IPS DF 4.7 (cell line): ENCODE data around the gene EFCAB12.

Experiments used
- DNase-seq: peaks from one replicate; pipeline ENCODE4 v3.0.0-alpha.2; 2013; ENCODE audit warnings: low spot score; ENCODE audit errors: extremely low read depth

EFCAB12 gene

DNA sequence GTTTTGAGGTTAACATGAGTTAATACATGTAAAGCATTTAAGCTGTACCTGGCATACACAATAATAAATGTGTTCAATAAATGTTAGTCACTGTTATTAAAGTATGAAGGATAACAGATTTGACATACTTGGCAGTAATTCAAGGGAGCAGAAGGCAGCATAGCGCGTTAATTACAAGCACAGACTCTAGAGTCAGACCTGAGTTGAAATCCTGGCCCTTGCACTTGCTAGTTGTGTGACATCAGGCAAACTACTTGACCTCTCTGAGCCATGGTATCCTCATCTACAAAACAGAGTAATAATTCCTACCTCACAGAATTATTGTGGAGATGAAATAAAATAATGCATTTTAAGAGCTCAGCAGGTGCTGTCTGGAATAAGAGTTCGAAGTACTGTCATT is 17.0 kb upstream of the EFCAB12 start:
- DNase-seq = no peak

DNA sequence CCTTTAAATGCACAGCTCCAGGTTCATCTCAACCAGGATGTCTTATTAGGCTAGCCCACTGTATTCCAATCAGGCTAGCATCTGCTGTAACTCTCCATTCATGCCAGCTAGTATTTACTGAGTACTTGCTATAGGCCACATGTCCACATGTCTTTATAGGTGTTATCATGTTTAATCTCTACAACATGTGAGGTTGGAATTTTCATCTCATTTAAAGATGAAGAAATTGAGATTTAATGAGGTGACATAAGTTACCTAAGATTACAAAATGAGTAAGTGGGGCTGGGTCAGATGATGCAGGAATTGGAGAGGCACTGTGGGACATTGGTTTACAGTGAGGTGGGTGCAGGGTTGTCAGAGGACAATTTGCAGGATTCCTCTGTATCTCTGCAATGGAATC is 14.5 kb upstream of the EFCAB12 start:
- no peak for DNase-seq

DNA sequence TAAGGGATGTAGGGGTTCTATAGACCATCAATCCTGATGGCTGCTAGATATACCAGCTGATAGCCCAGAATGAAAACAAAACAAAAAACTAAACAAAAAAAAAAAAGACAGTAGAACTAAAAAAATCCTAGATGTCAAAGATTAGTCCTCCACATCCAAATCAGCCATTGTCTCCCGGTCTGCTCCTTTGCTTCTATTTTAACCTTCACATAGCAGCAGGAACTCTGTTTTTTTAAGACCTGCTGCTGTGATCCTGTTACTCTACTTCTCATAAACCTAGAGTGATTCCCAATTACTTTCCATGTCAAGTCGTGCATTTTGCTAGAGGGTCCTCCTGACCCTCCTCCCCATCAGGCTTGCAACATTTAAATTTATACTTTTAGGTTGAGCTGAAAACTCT is 14.1 kb upstream of the EFCAB12 start:
- DNase-seq = no peak

DNA sequence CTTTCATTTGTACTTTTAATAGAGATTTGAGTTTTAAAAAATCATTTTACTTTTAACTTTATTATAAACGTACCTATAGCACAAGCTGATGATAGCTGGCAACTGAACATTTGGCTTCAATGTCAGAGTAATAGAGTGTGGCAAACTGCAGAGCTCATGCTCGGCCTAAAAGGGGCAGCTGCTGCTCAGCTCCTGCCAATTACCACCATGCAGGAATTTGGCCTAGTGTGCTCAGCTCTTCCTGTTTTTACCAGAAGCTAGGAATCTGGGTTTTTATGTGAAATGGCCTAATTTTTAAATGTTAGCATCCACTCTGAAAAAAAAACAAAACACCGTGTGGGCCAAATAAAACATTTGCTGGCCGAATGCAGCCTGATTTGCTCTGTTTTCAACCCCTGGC is 13.3 kb upstream of the EFCAB12 start:
- no peak for DNase-seq

DNA sequence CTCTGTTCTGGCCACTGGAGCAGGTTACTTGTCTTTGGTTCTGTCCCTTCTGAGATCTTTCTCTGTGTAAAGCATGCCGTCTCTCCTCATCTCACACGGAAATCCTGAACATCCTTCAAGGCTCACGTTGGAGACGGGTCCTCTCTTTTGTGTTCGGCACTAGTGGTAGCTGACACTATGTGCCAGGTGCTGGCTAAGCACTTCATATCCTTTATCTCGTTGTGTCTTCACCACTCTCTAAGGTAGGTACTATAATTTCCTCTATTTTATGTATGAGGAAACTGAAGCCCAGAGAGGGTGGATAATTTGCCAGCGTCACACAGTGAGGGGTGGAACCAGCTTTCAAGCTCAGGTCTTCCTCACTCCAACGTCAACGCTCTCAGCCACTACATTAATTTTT is 12.8 kb upstream of the EFCAB12 start:
- no peak for DNase-seq

DNA sequence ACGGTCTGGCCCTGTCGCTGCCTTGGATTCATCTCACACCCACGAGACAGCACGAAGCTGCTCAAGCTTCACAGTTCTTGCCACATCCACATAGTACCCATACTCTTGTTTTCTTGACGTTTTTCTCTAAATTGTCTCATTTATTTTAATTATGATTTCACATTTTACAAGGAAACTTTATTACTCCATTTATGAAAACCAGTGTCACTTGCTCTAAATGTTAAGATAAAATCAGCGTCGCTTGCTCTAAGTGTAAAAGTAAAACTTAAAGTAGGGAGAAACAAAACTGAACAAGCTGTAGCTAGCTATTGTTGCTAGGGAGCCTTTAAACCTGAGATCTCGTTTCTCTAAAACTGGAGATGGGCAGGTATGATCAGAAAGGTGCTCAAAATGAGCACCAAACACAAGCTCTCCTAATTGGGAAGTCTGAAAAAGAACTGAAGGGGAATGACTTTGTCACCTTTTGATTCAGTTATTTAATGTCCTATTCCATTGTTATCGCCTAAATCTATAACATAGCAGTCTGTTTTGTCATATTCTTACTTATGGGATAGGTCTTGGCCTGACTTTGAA is 12.3 kb upstream of the EFCAB12 start:
- DNase-seq = no peak

DNA sequence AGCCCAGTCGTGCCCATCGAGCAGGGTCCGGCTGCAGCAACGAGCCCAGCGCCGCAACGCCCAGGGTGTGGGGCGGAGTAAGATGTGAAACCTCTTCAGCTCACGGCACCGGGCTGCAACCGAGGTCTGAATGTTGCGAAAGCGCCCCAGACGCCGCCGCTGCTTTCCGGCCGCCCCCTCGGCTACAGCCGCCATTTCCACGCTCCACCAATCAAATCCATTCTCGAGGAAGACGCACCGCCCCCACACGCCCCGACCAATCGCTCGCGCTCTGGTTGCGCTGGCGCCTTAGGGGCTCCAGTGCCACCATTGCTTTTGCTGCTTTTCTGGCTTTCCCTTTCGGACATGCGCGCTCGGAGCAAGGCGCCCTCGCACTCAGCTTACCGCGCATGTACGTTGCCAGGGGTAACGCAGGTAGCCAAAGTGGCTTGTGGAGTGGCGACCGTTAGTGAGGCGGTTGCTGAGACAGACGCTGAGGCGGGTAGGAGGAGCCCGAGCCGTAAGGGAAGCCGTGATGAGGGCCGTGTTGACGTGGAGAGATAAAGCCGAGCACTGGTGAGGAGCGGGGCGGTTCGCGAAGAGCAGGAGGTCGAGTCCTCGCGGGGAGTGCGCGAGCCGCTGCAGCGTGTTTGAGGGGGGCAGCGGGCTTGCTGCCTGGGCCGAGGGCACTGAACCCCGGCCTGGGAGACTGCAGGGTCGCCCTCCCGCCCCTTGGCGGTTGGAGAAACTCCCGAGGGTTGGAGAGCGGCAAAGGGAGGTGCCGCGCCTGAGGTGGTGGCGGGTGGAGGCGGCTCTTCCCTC is 11.6 kb upstream of the EFCAB12 start, which contains the start of the genes IFT122 and MBD4:
Gene IFT122 (plus strand): TSS at position 408 of the 801 bp plus-strand sequence. CDS start 107 bp downstream, at position 515.
Gene MBD4 (minus strand): TSS at position 132 of the 801 bp plus-strand sequence. CDS start 115 bp downstream, at position 17.
- DNase-seq = peak; percentile 92

DNA sequence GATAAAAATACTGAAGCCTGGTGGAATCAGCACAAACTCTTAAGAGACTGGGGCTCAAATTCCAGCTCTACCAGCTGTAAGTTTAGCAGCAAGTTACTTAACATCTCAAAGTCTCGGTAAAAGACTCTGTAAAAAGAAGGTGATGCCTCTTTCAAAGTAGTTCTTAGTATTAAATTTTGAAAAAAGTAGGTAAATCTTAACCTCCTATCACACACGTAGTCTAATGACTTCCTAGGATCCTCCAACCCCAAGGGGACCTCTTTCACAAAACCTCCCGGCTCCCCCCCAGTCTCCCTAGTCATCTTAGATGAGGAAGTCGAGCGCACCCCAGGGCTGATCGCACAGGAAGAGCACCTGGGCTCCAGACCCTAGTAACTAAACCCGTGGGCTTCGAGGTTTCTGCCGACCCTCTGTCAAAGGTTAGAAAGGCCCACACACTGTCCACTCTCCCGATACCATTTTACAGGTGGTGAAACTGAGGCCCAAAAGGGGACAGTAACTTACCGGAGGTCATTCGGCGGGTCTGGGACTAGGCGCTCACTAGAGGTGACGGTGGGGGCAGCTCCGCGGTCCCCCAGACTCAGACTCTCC is 10.9 kb upstream of the EFCAB12 start:
- DNase-seq = no peak

DNA sequence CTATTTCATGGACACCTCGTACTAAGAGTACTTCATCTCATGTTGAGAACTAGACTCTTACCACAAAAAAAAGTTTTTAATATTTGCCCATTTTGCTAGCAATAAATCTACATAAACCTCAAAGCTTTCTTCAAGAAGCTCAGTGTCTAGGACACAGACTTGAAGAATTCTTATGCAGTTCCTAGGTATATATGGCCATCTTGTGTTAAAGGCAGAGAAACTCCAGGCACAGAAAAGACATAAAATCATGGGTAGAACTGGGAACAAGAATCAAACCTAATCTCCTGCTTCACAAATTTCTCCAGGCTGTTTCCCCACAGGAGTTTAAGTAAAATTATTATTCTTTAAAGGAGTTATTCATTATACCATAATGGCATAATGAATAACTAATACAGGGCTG is 6.9 kb upstream of the EFCAB12 start:
- no peak for DNase-seq

DNA sequence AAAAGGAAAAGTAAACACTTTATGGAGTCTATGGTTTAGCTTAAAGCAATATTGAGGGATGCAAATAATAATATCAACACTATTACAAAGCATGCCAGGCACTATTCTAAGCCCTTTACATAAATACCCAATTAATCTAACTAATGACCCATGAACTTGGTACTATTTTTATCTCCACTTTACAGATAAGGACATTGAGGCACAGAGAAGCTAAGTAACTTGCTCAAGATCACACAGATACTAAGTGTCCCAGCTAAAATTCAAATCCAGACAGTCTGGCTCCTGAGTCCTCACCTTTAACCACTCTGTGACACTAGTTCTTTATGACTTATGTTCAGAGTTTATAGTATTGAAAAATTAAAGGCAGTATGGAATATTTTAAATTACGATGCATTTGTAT is 5.7 kb upstream of the EFCAB12 start:
- DNase-seq = no peak

DNA sequence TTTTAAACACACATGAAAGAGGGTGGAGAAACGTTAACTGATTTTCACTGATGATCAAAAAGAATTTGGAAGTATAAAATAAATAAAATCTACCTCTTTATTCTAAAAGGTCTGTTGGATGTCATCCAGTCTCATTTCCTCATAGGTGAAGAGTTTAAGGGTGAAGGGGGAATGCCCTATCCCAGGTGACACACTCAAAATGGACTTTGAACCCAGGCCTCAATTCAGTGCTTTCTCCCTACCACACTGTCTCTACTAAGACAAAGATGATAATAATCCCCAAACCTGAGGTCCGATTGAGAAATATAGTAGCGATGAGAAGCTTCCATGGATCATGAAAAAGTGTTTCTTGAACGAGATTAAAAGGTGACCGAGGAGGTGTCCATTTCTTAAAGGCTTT is 5.1 kb upstream of the EFCAB12 start:
- DNase-seq = no peak

DNA sequence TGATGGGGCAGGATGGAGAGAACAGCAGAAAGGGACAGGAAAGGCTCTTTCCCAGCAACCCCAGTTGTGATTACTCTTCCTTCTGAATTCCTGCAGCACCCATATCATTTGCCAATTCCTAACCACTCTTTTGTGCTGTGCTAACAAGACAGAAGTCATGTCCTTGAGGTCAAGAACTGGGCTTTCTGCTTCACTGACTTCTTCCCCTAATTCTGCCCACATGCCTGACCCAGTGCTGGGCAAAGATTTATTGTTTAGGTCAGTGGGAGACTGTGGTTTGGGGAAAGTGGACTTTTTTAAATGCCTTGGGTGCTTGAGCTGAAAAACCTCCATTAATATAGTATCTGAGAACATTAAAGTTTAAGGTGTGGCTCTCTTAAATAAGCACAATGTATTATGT is 4.2 kb upstream of the EFCAB12 start:
- DNase-seq = no peak

DNA sequence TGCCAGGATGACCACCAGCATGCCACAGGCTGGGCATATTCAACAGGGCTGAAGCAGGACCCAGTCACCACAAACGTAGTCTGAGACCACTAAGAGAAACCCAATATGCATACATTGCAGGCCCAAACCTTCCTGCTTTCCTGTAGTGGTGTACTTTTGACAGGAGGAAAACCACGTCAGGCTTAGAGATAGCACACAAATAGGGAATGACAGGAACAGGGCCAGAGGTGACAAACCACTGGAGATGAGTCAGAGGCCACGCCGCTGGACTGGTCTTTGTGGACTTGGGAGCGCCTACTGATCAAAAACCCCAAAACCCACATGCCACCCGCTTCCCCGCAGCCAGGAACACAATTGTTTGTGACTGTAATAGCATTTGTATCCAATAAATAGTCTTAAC is 3.6 kb upstream of the EFCAB12 start:
- DNase-seq = no peak

DNA sequence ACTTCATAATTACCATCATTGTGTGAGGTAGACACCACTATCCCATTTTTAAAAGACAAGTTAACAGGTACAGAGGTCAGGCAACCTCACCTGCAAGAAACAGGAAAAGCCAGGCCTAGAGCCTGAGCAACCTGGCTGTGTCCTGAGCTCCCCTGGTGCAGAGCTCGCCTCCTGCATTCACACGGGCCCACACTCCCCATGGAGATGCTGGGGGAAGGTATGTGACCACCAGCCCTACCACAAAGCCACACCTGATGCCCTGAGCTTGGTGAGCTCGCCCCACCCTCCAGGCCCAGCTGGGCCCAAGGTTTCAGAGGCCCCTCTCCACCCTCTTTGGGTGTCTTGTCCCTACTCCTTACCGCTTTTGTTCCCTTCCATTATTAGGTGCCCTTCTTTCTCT is 1.2 kb upstream of the EFCAB12 start:
- no peak for DNase-seq

DNA sequence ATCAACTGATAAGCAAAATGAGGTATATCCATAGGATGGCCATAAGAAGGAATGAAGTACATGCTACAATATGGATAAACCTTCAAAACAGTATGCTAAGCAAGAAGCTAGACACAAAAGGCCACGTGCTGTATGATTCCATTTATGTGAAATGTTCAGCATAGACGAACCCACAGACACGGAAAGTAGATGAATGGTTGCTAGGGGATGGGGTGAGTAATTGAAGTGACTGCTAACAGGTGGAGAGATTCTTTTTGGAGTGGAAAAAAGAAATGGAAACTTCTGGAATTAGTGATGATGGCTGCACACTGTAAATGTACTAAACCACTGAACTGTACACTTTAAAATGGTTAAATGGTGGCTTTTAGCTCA is 630 bp upstream of the EFCAB12 start:
- DNase-seq = no peak

DNA sequence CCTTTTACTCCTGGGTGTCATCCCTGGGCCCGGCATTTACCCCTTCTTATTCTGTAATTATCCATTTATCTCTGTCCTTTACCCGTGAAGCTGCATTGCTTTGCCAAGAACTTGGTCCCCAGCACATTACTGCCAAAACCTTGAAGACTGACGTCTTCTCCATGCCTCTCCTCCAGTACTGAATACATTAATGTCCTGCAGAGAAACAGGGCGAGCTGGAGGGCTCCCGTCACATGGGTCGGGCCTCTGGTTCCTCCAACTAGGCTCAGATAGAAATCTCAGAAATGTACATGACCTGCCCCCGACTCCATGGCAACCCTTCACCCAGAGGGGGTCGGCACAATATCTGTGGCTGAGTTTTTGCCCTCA is 445 bp downstream of the EFCAB12 start:
- DNase-seq = no peak

DNA sequence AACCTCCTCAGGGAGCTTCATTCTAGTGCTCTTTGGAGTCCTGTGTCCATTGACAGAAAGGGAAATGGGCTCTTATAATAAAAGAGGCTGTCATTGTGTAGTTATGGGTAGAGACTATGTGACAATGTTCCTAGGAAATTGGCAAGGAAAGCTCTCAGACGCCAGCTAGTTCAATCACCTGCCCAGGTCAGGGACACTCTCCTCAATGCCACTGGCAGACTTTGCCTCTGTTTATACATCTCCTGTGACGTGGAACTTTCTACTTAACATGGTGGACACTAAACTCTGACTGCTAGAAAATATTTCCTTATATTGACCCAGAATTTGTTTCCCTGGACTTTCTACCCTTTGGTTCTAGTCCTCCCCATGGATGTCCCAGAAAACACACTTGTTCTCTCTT is 2.8 kb downstream of the EFCAB12 start:
- no peak for DNase-seq

DNA sequence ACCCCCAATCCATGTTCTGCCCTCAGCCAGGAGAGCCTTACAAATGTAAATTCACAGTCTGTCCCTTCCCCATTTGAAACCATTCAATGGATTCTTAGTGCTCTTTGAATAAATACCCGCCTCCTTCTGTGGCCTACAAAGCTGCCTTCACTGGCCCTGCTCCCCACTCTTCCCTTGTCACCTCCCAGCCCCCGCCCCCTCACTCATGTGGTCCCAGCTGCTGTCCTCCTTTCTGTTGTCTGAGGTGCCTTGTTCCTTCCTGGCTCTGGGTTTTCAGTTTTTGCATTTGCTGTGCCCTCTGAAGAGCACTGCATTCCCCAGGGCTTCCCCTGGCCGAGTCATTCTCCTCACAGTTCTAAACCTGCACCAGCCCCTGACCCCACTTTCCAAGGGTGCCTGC is 3.2 kb downstream of the EFCAB12 start:
- DNase-seq = no peak

DNA sequence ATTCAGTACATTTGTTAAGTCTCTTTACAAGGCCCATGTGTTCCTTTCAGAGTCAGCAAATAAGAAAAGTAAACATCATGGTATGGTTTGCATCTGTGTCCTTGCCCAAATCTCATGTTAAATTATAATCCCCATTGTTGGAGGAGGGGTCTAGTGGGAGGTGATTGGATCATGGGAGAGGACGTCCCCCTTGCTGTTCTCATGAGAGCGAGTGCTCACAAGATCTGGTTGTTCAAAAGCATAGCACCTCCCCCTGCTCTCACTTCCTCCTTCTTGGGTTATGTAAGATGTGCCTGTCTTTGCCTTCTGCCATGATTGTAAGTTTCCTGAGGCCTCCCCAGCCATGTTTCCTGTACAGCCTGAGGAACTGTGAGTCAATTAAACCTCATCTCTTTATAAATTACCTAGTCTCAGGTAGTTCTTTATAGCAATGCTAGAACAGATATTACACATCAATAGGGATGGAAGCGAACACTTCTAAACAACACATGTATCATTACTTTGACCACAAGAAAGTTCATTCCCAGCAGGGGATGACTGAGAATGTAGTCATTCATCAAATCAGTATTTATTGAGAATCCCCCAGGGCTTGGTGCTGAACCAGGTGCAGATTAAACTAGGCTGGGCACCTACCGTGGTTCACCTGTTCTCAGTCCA is 4.1 kb downstream of the EFCAB12 start:
- no peak for DNase-seq

DNA sequence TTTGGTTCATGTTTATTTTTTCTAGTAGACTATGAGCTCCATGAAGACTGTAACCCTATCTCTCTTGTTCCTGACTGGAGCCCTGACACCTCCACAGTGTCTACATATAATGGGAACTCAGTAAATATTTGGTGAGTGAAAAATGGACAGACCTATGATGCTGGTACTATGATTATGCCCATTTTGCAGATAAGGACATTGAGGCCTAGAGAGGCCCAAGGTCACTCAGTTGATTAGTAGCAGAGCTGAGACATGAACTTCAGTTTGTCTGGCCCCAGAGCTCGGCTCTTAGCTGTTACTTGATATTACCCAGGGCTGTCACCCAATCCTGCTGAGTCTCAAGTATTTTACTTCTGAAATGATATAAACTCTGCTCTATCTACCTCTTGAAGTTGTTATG is 5.5 kb downstream of the EFCAB12 start:
- no peak for DNase-seq

DNA sequence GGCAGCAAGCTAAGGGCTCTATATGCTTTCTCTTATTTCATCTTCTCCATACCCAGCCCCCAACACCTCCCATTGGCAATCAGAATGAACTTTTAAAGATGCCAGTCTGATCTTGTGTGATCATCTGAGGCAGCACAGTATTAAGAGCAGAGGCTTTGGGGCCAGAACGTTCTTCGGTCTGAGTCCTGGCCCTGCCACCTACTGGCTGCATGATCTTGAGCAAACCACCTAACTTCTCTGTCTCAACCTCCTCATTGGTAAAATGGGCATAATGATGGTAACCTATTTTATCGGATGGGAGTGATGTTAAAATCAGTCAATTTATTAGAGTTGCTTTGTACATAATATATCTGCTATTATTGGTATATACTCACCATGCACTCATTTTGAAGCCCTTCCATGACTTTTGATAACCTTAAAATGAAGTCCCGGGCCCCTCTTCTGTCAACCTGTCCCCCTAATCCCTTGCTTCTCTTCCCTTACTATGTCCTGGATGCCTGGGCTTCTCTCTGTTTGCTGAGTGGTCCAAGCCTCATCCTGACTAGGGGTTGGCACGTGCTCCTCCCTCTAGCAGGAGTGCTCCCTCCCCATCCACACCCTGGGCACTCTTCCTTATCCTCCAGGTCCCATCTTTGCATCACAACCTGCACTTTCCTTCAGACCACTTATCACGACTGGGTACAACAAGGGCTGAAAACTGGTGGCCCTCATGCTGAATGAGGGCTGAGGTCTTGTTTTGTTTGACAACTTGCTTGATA is 6.3 kb downstream of the EFCAB12 start:
- DNase-seq = no peak
